PC-3 (cell line): Measurements from ENCODE around the gene SLC6A11. TPM values are rescaled to one million over a fixed set of nuclear protein-coding genes. Genes with fewer than 3 reads are reported as not detected.
A peak's percentile ranks its signal among the peaks of the same experiment; 100 is the strongest.

Experiments
- ATAC-seq: fragments of 200-7000 bp; cut with Tn5 transposase; 2 replicates; pipeline ENCODE4 v1.9.1; 2020; ENCODE audit warnings: mild to moderate bottlenecking, moderate library complexity
- BruUV-seq: library from RNA; stranded (reverse); fragments of 400-500 nt; replicated peaks from 2 replicates; lab custom pipeline; 2021; lab: Mats Ljungman, UMichigan
- CTCF ChIA-PET: fragments of 300-600 bp; sonication (Branson Sonifier 250); formaldehyde crosslinking; loops from one replicate; lab custom pipeline; 2022; ENCODE audit warnings: antibody characterized with exemption; lab: Charles Lee
- POLR2A ChIA-PET: fragments of 300-600 bp; sonication (Branson Sonifier 250); formaldehyde crosslinking; loops from one replicate; lab custom pipeline; 2022; ENCODE audit warnings: antibody characterized with exemption; ENCODE audit not compliant: unreplicated experiment; lab: Charles Lee
- DNase-seq: peaks from one replicate; pipeline ENCODE4 v3.0.0-alpha.2; 2015
- H2AFZ ChIP-seq: fragments of 300-600 bp; sonication (generic); 2 replicates; pipeline ENCODE4 v1.6.0; 2016; ENCODE audit warnings: antibody characterized with exemption, low read length
- H3F3A ChIP-seq: fragments of 300-600 bp; sonication (generic); one replicate; pipeline ENCODE4 v1.6.0; 2017; ENCODE audit warnings: antibody characterized with exemption, low read length, control low read depth, mild to moderate bottlenecking; ENCODE audit not compliant: unreplicated experiment
- H3K27ac ChIP-seq: fragments of 300-600 bp; sonication (generic); 2 replicates; pipeline ENCODE4 v1.5.1; 2016; ENCODE audit warnings: mild to moderate bottlenecking, low read length
- H3K27me3 ChIP-seq: fragments of 300-600 bp; sonication (generic); 2 replicates; pipeline ENCODE4 v1.6.1; 2016; ENCODE audit warnings: low read length, mixed read lengths
- H3K36me3 ChIP-seq: fragments of 300-600 bp; sonication (generic); 2 replicates; pipeline ENCODE4 v1.6.1; 2016; ENCODE audit warnings: low read depth, mixed run types, low read length, mixed read lengths
- H3K4me1 ChIP-seq: fragments of 300-600 bp; sonication (generic); 2 replicates; pipeline ENCODE4 v1.5.1; 2016; ENCODE audit warnings: low read length; ENCODE audit not compliant: insufficient read depth
- H3K4me2 ChIP-seq: fragments of 300-600 bp; sonication (generic); 2 replicates; pipeline ENCODE4 v1.6.0; 2016; ENCODE audit warnings: low read length
- H3K4me3 ChIP-seq: fragments of 300-600 bp; sonication (generic); 2 replicates; pipeline ENCODE4 v1.5.1; 2016; ENCODE audit warnings: mild to moderate bottlenecking, low read length, mixed read lengths
- H3K79me2 ChIP-seq: fragments of 300-600 bp; sonication (generic); 2 replicates; pipeline ENCODE4 v1.6.1; 2017; ENCODE audit warnings: low read length, mixed read lengths
- H3K9ac ChIP-seq: fragments of 300-600 bp; sonication (generic); 2 replicates; pipeline ENCODE4 v1.6.0; 2016; ENCODE audit warnings: mild to moderate bottlenecking, low read length
- H3K9me2 ChIP-seq: fragments of 300-600 bp; sonication (generic); replicated peaks from 2 replicates; pipeline ENCODE4 v1.6.1; 2016; ENCODE audit warnings: mixed run types, low read length, mixed read lengths
- H3K9me3 ChIP-seq: fragments of 300-600 bp; sonication (generic); 2 replicates; pipeline ENCODE4 v1.6.1; 2016; ENCODE audit warnings: low read length, mixed read lengths
- H4K20me1 ChIP-seq: fragments of 300-600 bp; sonication (generic); 2 replicates; pipeline ENCODE4 v1.6.1; 2016; ENCODE audit warnings: low read length, mixed read lengths
- CTCF ChIP-seq: fragments of 300-600 bp; sonication (generic); conservative IDR thresholded peaks from 2 replicates; pipeline ENCODE4 v1.5.1; 2017; ENCODE audit warnings: antibody characterized with exemption, low read depth, mild to moderate bottlenecking, low read length
- EZH2 ChIP-seq: fragments of 300-600 bp; sonication (generic); IDR thresholded peaks from one replicate; pipeline ENCODE4 v1.6.1; 2017; ENCODE audit warnings: antibody characterized with exemption, mild to moderate bottlenecking, low read length; ENCODE audit not compliant: unreplicated experiment
- EZH2phosphoT487 ChIP-seq: fragments of 300-600 bp; sonication (generic); IDR thresholded peaks from 2 replicates; pipeline ENCODE4 v1.6.1; 2018; ENCODE audit warnings: mild to moderate bottlenecking, antibody characterized with exemption, low read length, borderline replicate concordance
- intact Hi-C: fragments of 100-400 bp; cut with micrococcal nuclease; formaldehyde crosslinking; loops from 2 replicates; pipeline ENCODE4 v1.9.0; 2023
- total RNA-seq: library from RNA; depleted of rRNA; stranded (reverse); fragments of >200 nt; gene quantifications from 2 replicates; pipeline ENCODE4 v1.2.3, GENCODE V29; 2014

SLC6A11 gene
- total RNA-seq, 1 experiment from 2014 or later = 34.0 TPM

DNA sequence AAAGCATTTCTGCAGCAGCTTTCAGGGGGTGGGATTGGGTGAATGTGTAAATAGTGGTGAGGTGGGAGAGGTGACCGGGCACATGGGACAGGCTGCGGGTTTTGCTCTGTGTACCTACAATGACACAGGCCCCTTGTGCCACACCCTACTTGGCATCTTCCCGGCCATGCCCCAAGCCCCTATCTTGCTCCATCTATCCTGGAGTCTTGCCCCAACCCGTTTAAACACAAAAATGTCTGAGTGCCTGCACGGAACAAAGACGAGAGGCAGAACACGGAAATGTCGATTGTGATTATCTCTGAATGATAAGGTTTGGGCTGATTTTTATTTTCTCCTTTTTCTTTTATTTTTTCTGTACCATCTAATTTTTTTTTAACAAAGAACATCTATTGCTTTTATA is 130.5 kb downstream of the SLC6A11 start:
- ChIA-PET POLR2A (no interaction called here), CTCF (no interaction called here)
- no peaks in the 10 kb centered on the region for H3K4me1 ChIP-seq
- no peaks in the 10 kb centered on the region for H4K20me1 ChIP-seq
- H2AFZ ChIP-seq = no peak overlapping the region
- intact Hi-C loops = no loop called here
- no peak overlapping the region for H3K9ac ChIP-seq
- H3K9me3 ChIP-seq = no peaks in the 10 kb centered on the region
- H3F3A ChIP-seq = no peaks in the 10 kb centered on the region
- no peaks in the 10 kb centered on the region for H3K36me3 ChIP-seq
- DNase-seq (peak; percentile 8), ATAC-seq (no peak)
- no peaks in the 10 kb centered on the region for H3K79me2 ChIP-seq
- H3K27ac ChIP-seq = no peak overlapping the region
- H3K27me3 ChIP-seq = 0 out of 2 replicates have a peak, but pooled peaks cover 13% of the 10 kb centered on the region
- no peaks in the 10 kb centered on the region for H3K9me2 ChIP-seq
- H3K4me3 ChIP-seq = no peak overlapping the region
- no peak overlapping the region for H3K4me2 ChIP-seq
- TF ChIP-seq CTCF = no peak
- no peak for TF ChIP-seq EZH2phosphoT487
- TF ChIP-seq EZH2 = no peak
- BruUV-seq = no TSS peak

- CTCF ChIA-PET = no interaction called here
- intact Hi-C loops = no loop called here
- H3K36me3 ChIP-seq = no peaks in the 10 kb centered on the region
- ATAC-seq (no peak), DNase-seq (no peak)
- no peak overlapping the region for H3K4me3 ChIP-seq
- no peaks in the 10 kb centered on the region for H3K9me3 ChIP-seq
- H3K79me2 ChIP-seq = no peaks in the 10 kb centered on the region
- no peak overlapping the region for H3K9ac ChIP-seq
- no peak overlapping the region for H2AFZ ChIP-seq
- no peaks in the 10 kb centered on the region for H4K20me1 ChIP-seq
- H3K27me3 ChIP-seq = 0 out of 2 replicates have a peak, but pooled peaks cover 15% of the 10 kb centered on the region
- BruUV-seq = no TSS peak
- POLR2A ChIA-PET = no interaction called here
- H3F3A ChIP-seq = no peaks in the 10 kb centered on the region
- no peaks in the 10 kb centered on the region for H3K4me1 ChIP-seq
- H3K27ac ChIP-seq = no peak overlapping the region
- no peak for TF ChIP-seq EZH2
- no peak for TF ChIP-seq CTCF
- no peak for TF ChIP-seq EZH2phosphoT487
- no peak overlapping the region for H3K4me2 ChIP-seq
- H3K9me2 ChIP-seq = no peaks in the 10 kb centered on the region
Observed at GRCh38 chr3:10948326-10948725, 132.3 kb downstream of the SLC6A11 start.

- no peak overlapping the region for H3K4me2 ChIP-seq
- ATAC-seq (no peak), DNase-seq (no peak)
- CTCF ChIA-PET = no interaction called here
- H3K9me2 ChIP-seq = no peaks in the 10 kb centered on the region
- TF ChIP-seq EZH2phosphoT487 (no peak), EZH2 (no peak), CTCF (no peak)
- no peak overlapping the region for H3K4me3 ChIP-seq
- no peaks in the 10 kb centered on the region for H3F3A ChIP-seq
- BruUV-seq = no TSS peak
- H3K9ac ChIP-seq = no peak overlapping the region
- no peaks in the 10 kb centered on the region for H3K36me3 ChIP-seq
- POLR2A ChIA-PET = no interaction called here
- H2AFZ ChIP-seq = no peak overlapping the region
- no peaks in the 10 kb centered on the region for H3K9me3 ChIP-seq
- no peaks in the 10 kb centered on the region for H4K20me1 ChIP-seq
- no peaks in the 10 kb centered on the region for H3K79me2 ChIP-seq
- H3K27ac ChIP-seq = no peak overlapping the region
- no peaks in the 10 kb centered on the region for H3K4me1 ChIP-seq
- 0 out of 2 replicates have a peak, but pooled peaks cover 19% of the 10 kb centered on the region for H3K27me3 ChIP-seq
- intact Hi-C loops = no loop called here
Observed at GRCh38 chr3:10949197-10949596, 133.2 kb downstream of the SLC6A11 start.
